Activated gamma-delta T cell (primary cell): ENCODE results near the gene DERL2.
"Not testable (repeated sequence)": the region's sequence is repeated elsewhere in the genome, so short reads cannot be mapped to it uniquely, and the experiment has no call there.

Source experiments
- DNase-seq: peaks from one replicate; lab custom pipeline; 2025; lab: John Stamatoyannopoulos, UW

The DERL2 gene

GRCh38 chr17:5437721-5438317 is 48.2 kb downstream of the DERL2 start:
- DNase-seq = no peak

- DNase-seq = not testable (repeated sequence)
These were observed 50.1 kb downstream of the DERL2 start for GRCh38 chr17:5435781-5436315.

GRCh38 chr17:5434984-5435383 is 51.0 kb downstream of the DERL2 start:
- no peak for DNase-seq

GRCh38 chr17:5431949-5432556 is 53.9 kb downstream of the DERL2 start:
- no peak for DNase-seq

GRCh38 chr17:5431234-5431633 is 54.7 kb downstream of the DERL2 start:
- not testable (repeated sequence) for DNase-seq

GRCh38 chr17:5430413-5430999 is 55.5 kb downstream of the DERL2 start:
- DNase-seq = no peak

- DNase-seq = no peak
These were observed 56.6 kb downstream of the DERL2 start for GRCh38 chr17:5429191-5429887.

GRCh38 chr17:5425826-5426225 is 60.2 kb downstream of the DERL2 start:
- DNase-seq = no peak

GRCh38 chr17:5424909-5425308 is 61.1 kb downstream of the DERL2 start:
- DNase-seq = no peak

GRCh38 chr17:5422505-5422904 is 63.5 kb downstream of the DERL2 start:
- no peak for DNase-seq
